ENCODE results near the gene RAMACL. TPM values are rescaled to one million over a fixed set of nuclear protein-coding genes. Genes with fewer than 3 reads are reported as not detected.
A peak's percentile ranks its signal among the peaks of the same experiment; 100 is the strongest.

RAMACL gene
- total RNA-seq, 1 experiment from 2014 or later: 0.28 TPM

- Histone ChIP-seq H3T11ph (ENCODE audit: low read length) (no peak overlapping the region), H3K4ac (ENCODE audit: low read depth, low read length) (no peak overlapping the region), H3K9me3 (ENCODE audit: control insufficient read depth, low read depth, low read length) (no peaks in the 10 kb centered on the region), H4K20me1 (ENCODE audit: control insufficient read depth, insufficient read depth, insufficient read length) (no peaks in the 10 kb centered on the region), H2BK20ac (ENCODE audit: low read depth, low read length, poor library complexity, severe bottlenecking) (no peak overlapping the region), H3K23me2 (ENCODE audit: insufficient read length, low read depth, low read length, poor library complexity, severe bottlenecking) (no peaks in the 10 kb centered on the region), H3K4me1 (ENCODE audit: insufficient read depth, low read length) (peaks cover 4% of the 10 kb centered on the region; the same call in 1 of the 2 replicates), H3K23ac (ENCODE audit: insufficient read length, low read depth, low read length) (no peak overlapping the region), H2BK15ac (ENCODE audit: low read depth, low read length) (no peak overlapping the region), H4K91ac (ENCODE audit: insufficient read length, low read depth, low read length) (no peak overlapping the region), H4K5ac (ENCODE audit: insufficient read length, low read depth, low read length) (no peak overlapping the region), H3K27me3 (ENCODE audit: insufficient read depth, low read length) (no peaks in the 10 kb centered on the region), H3K4me2 (ENCODE audit: insufficient read depth, insufficient read length, low read length) (no peak overlapping the region), H4K8ac (replicated peaks; ENCODE audit: insufficient read length, low read depth, low read length) (no peak overlapping the region), H3K56ac (ENCODE audit: insufficient read length, low read depth, low read length) (no peak overlapping the region), H3K79me2 (ENCODE audit: insufficient read depth, low read length) (peaks cover 3% of the 10 kb centered on the region; the same call in 1 of the 2 replicates), H3K27ac (ENCODE audit: insufficient read length, low read depth, low read length) (no peak overlapping the region), H2AFZ (ENCODE audit: low read length) (no peak overlapping the region), H2BK120ac (ENCODE audit: low read depth, low read length, poor library complexity, severe bottlenecking) (no peak overlapping the region), H3K14ac (ENCODE audit: insufficient read depth, low read length) (no peak overlapping the region), H3K79me1 (ENCODE audit: insufficient read depth, low read depth, low read length, poor library complexity, severe bottlenecking) (peaks cover 4% of the 10 kb centered on the region), H3K9ac (ENCODE audit: extremely low read depth, insufficient read length, low read length) (no peak overlapping the region), H2BK12ac (ENCODE audit: insufficient read length, low read depth, low read length) (no peak overlapping the region), H2AK5ac (ENCODE audit: insufficient read length, low read length) (no peak overlapping the region), H2BK5ac (ENCODE audit: insufficient read length, low read length) (no peak overlapping the region), H3K18ac (ENCODE audit: insufficient read length, low read depth, low read length) (no peak overlapping the region)
- Mint-ChIP-seq H3K9me3 (no peaks in the 10 kb centered on the region), H3K4me3 (no peak overlapping the region), H3K36me3 (ENCODE audit: insufficient read depth in 1 of 3, low read depth in 3 of 3) (peaks cover 8 to 21% (median 15%) of the 10 kb centered on the region in 3 experiments), H3K27me3 (ENCODE audit: low read depth) (no peaks in the 10 kb centered on the region), H3K4me1 (peaks cover 41 to 43% of the 10 kb centered on the region in 2 experiments), H3K27ac (peak overlapping the region in 2 of 3 experiments; percentile 40 to 88; a peak in 2 of 7 replicates)
- WGBS (ENCODE audit: extremely low coverage, insufficient read length, low lambda C conversion rate): no CpG with 5 or more reads among the region's 22 CpGs
- no peak for DNase-seq
- TF ChIP-seq CTCF (conservative IDR thresholded peaks at IDR 0.05): no peak
These were observed 30.1 kb upstream of the RAMACL start for GRCh38 chr6:166616261-166617238.

All from H9 (cell line).